ENCODE measurements around the gene STK39.

Gene STK39

GRCh38 chr2:168192839-168193616, 54.4 kb downstream of the STK39 start:
- no peak overlapping the region for H3K27ac ChIP-seq (ENCODE audit: low read length)
- no peaks in the 10 kb centered on the region for H3K27me3 ChIP-seq (ENCODE audit: control insufficient read depth, insufficient read depth, low read length)
- no peaks in the 10 kb centered on the region for H3K9me3 ChIP-seq (ENCODE audit: control insufficient read depth, insufficient read depth, low read length)
- whole genome bisulfite sequencing (ENCODE audit: insufficient coverage, insufficient read length), result no CpG with 5 or more reads among the region's 3 CpGs
- no peaks in the 10 kb centered on the region for H3K36me3 ChIP-seq (ENCODE audit: control insufficient read depth, insufficient read depth, low read length)
- H3K4me1 ChIP-seq (ENCODE audit: control insufficient read depth, insufficient read depth, low read length), result peaks cover 9% of the 10 kb centered on the region
- no peak overlapping the region for H3K4me3 ChIP-seq (ENCODE audit: low read length)
- DNase-seq (ENCODE audit: low read depth, low spot score), result no peak

DNA sequence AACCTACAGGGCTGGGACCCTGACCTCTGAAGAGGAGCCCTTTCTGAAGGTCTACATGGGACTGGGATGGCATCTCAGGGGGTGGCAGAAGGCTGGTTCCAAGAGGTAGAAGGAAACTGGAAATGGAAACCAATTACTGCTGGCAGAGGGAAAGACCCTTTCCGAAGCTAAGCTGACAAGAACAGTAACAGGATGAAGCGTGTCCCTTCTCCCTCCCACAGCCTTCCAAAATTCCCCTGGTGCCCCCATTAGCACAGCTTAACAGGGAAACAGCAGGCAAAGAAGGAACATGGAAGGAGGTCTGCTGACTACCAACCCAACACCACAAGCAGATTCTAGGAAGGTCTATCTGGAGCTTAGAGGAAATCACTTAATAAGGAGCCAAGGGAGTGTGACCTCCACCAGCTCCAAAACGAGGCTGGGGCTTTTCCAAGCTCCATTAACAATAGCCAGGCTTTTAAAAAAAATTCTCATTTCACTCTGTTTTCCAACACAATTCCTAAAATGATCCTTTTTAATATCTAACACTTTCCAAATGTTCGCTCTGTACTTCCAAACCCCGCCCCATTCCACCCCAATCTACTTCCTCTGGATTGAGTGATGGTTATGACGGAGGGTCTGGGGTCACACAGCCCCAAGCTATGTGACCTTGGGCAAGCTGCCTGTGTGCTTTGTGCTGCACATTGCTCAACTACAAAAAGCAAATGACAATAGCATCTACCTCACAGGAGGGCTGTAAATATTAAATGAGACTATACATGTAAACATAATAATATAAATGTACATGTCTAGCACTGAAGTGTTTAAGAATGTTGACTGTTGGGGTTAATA, 55.2 kb downstream of the STK39 start:
- DNase-seq (ENCODE audit: low read depth, low spot score), result no peak
- H3K4me3 ChIP-seq (ENCODE audit: low read length), result no peak overlapping the region

GRCh38 chr2:168190590-168191336, 56.6 kb downstream of the STK39 start:
- Histone ChIP-seq H3K9me3 (ENCODE audit: control insufficient read depth, insufficient read depth, low read length) (no peaks in the 10 kb centered on the region), H3K4me1 (ENCODE audit: control insufficient read depth, insufficient read depth, low read length) (peaks cover 9% of the 10 kb centered on the region)
- no CpG with 5 or more reads among the region's 7 CpGs for WGBS (ENCODE audit: insufficient coverage, insufficient read length)

More for the DNA sequence above, 55.2 kb downstream of the STK39 start:
- Histone ChIP-seq H3K9me3 (ENCODE audit: control insufficient read depth, insufficient read depth, low read length) (no peaks in the 10 kb centered on the region), H3K36me3 (ENCODE audit: control insufficient read depth, insufficient read depth, low read length) (no peaks in the 10 kb centered on the region), H3K27ac (ENCODE audit: low read length) (no peak overlapping the region), H3K27me3 (ENCODE audit: control insufficient read depth, insufficient read depth, low read length) (no peaks in the 10 kb centered on the region), H3K4me1 (ENCODE audit: control insufficient read depth, insufficient read depth, low read length) (peaks cover 9% of the 10 kb centered on the region)
- 100% methylated on average over 2 of the region's 6 CpGs for WGBS (ENCODE audit: insufficient coverage, insufficient read length)

GRCh38 chr2:168189835-168190569, 57.4 kb downstream of the STK39 start:
- no peak for DNase-seq (ENCODE audit: low read depth, low spot score)
- WGBS (ENCODE audit: insufficient coverage, insufficient read length), result no CpG with 5 or more reads among the region's 9 CpGs
- Histone ChIP-seq H3K36me3 (ENCODE audit: control insufficient read depth, insufficient read depth, low read length) (no peaks in the 10 kb centered on the region), H3K4me1 (ENCODE audit: control insufficient read depth, insufficient read depth, low read length) (peaks cover 9% of the 10 kb centered on the region), H3K9me3 (ENCODE audit: control insufficient read depth, insufficient read depth, low read length) (no peaks in the 10 kb centered on the region), H3K27me3 (ENCODE audit: control insufficient read depth, insufficient read depth, low read length) (no peaks in the 10 kb centered on the region), H3K27ac (ENCODE audit: low read length) (no peak overlapping the region), H3K4me3 (ENCODE audit: low read length) (no peak overlapping the region)

More at GRCh38 chr2:168190590-168191336, 56.6 kb downstream of the STK39 start:
- no peaks in the 10 kb centered on the region for H3K27me3 ChIP-seq (ENCODE audit: control insufficient read depth, insufficient read depth, low read length)
- DNase-seq (ENCODE audit: low read depth, low spot score), result no peak
- no peaks in the 10 kb centered on the region for H3K36me3 ChIP-seq (ENCODE audit: control insufficient read depth, insufficient read depth, low read length)
- no peak overlapping the region for H3K4me3 ChIP-seq (ENCODE audit: low read length)
- H3K27ac ChIP-seq (ENCODE audit: low read length), result no peak overlapping the region

DNA sequence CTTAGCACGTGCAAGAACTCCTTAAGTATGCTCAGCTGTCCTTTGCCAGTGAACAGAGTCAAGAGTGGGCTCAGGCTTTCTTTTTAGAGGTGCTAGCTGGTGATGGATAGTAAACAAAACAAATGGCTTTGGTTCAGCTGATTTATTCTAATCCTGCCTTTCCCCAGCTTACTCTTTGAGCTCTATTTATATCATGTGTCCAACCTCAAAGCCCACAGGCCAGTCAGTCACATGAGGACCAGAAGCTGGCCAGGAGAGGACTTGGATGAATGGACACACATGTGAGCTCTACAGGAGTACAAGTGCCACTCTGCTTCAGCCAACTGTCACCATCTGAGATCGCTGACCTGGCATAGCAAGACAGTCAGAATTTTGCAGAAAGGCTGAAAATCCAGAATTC, 59.4 kb downstream of the STK39 start:
- H3K36me3 ChIP-seq (ENCODE audit: control insufficient read depth, insufficient read depth, low read length), result no peaks in the 10 kb centered on the region
- H3K4me3 ChIP-seq (ENCODE audit: low read length), result no peak overlapping the region
- no peak overlapping the region for H3K27ac ChIP-seq (ENCODE audit: low read length)
- H3K9me3 ChIP-seq (ENCODE audit: control insufficient read depth, insufficient read depth, low read length), result no peaks in the 10 kb centered on the region
- DNase-seq (ENCODE audit: low read depth, low spot score), result no peak
- peaks cover 4% of the 10 kb centered on the region for H3K4me1 ChIP-seq (ENCODE audit: control insufficient read depth, insufficient read depth, low read length)
- no peaks in the 10 kb centered on the region for H3K27me3 ChIP-seq (ENCODE audit: control insufficient read depth, insufficient read depth, low read length)
- no CpG with 5 or more reads among the region's 2 CpGs for WGBS (ENCODE audit: insufficient coverage, insufficient read length)

- Histone ChIP-seq H3K4me3 (ENCODE audit: low read length) (no peak overlapping the region), H3K9me3 (ENCODE audit: control insufficient read depth, insufficient read depth, low read length) (no peaks in the 10 kb centered on the region), H3K27me3 (ENCODE audit: control insufficient read depth, insufficient read depth, low read length) (no peaks in the 10 kb centered on the region), H3K36me3 (ENCODE audit: control insufficient read depth, insufficient read depth, low read length) (no peaks in the 10 kb centered on the region), H3K4me1 (ENCODE audit: control insufficient read depth, insufficient read depth, low read length) (peaks cover 2% of the 10 kb centered on the region), H3K27ac (ENCODE audit: low read length) (no peak overlapping the region)
- DNase-seq (ENCODE audit: low read depth, low spot score), result no peak
- WGBS (ENCODE audit: insufficient coverage, insufficient read length), result no CpG with 5 or more reads among the region's 2 CpGs
These were observed 60.9 kb downstream of the STK39 start for GRCh38 chr2:168186452-168186851.

DNA sequence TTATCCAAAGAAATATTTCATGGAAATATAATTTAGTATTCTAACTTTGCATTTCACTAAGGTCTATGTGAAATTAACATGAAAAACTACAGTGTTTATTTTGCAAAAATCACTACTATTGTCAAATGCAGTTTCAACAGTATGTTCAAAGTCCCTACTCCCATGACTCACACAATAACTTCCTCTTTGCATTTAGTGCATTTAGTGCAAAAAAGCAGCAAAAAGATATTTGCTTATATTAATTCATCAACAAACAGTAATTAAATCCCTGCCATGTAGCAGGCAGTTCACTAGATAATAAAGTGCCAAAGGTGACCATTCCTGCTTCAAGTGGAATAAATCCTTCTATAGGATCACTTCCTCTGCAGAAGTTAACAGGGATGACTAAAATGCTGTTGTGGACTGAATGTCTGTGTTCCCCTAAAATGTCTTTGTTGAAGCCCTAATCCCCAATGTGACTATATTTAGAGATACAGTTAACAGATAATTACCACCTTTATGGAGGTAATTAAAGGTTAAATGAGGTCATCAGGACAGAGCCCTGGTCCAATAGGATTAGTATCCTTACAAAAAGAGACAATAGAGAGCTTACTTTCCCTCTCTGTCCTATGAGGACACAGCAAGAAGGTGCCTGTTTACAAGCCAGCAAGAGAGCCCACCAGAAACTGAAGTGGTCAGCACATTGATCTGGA, 61.7 kb downstream of the STK39 start:
- H3K9me3 ChIP-seq (ENCODE audit: control insufficient read depth, insufficient read depth, low read length), result no peaks in the 10 kb centered on the region
- DNase-seq (ENCODE audit: low read depth, low spot score), result no peak
- H3K4me3 ChIP-seq (ENCODE audit: low read length), result no peak overlapping the region
- no peaks in the 10 kb centered on the region for H3K27me3 ChIP-seq (ENCODE audit: control insufficient read depth, insufficient read depth, low read length)
- H3K27ac ChIP-seq (ENCODE audit: low read length), result no peak overlapping the region
- no peaks in the 10 kb centered on the region for H3K36me3 ChIP-seq (ENCODE audit: control insufficient read depth, insufficient read depth, low read length)
- peaks cover 1% of the 10 kb centered on the region for H3K4me1 ChIP-seq (ENCODE audit: control insufficient read depth, insufficient read depth, low read length)

- H3K27ac ChIP-seq (ENCODE audit: low read length), result no peak overlapping the region
- no peak overlapping the region for H3K4me3 ChIP-seq (ENCODE audit: low read length)
- H3K36me3 ChIP-seq (ENCODE audit: control insufficient read depth, insufficient read depth, low read length), result no peaks in the 10 kb centered on the region
- no peaks in the 10 kb centered on the region for H3K9me3 ChIP-seq (ENCODE audit: control insufficient read depth, insufficient read depth, low read length)
- WGBS (ENCODE audit: insufficient coverage, insufficient read length), result no CpG with 5 or more reads among the region's 4 CpGs
- H3K4me1 ChIP-seq (ENCODE audit: control insufficient read depth, insufficient read depth, low read length), result no peaks in the 10 kb centered on the region; the same call in 1 of the 2 replicates
- no peak for DNase-seq (ENCODE audit: low read depth, low spot score)
- no peaks in the 10 kb centered on the region for H3K27me3 ChIP-seq (ENCODE audit: control insufficient read depth, insufficient read depth, low read length)
These were observed 62.5 kb downstream of the STK39 start for GRCh38 chr2:168184681-168185513.

DNA sequence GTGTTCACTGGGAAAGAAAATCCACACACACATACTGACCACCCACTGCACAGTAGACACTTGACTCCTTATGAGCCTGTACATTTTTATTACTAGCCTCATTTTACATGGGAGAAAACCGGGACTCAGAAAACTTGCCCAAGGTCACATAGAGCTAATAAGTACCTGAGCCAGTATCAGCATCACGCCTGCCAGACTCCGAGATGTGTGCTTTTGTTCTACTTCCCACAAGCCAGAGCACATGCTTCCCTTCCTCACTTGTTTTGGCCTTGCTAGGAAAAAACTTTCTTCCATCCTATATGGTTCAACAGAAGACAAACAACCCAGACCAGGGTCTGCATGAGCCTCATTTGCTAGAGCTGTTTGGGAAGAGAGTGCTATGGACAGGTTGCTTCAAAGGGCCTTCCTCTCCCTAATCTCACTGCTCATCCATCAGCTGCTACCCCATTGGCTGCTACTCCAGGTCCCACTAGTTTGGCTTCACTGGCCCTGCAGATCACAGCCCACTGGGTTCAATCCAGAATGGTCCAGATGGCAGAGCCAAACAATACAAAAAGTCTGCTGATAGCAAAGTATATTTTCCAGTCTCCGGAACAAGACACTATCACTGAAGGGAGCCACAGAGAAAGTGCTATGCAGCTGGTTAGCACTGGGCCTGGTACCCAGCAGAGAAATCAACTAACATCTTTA, 63.9 kb downstream of the STK39 start:
- Histone ChIP-seq H3K36me3 (ENCODE audit: control insufficient read depth, insufficient read depth, low read length) (no peaks in the 10 kb centered on the region), H3K27me3 (ENCODE audit: control insufficient read depth, insufficient read depth, low read length) (no peaks in the 10 kb centered on the region), H3K4me3 (ENCODE audit: low read length) (no peak overlapping the region), H3K4me1 (ENCODE audit: control insufficient read depth, insufficient read depth, low read length) (no peaks in the 10 kb centered on the region; the same call in 1 of the 2 replicates), H3K9me3 (ENCODE audit: control insufficient read depth, insufficient read depth, low read length) (no peaks in the 10 kb centered on the region), H3K27ac (ENCODE audit: low read length) (no peak overlapping the region)
- DNase-seq (ENCODE audit: low read depth, low spot score), result no peak
- WGBS (ENCODE audit: insufficient coverage, insufficient read length), result no CpG with 5 or more reads among the region's 4 CpGs
